ENCODE data around the gene TMEM120B. TPM values are rescaled to one million over a fixed set of nuclear protein-coding genes. Genes with fewer than 3 reads are reported as not detected.

TMEM120B gene
- total and polyA plus RNA-seq, 2 of the 13 experiments (the other 11 are each of a cell fraction or from before 2014, with no cell fraction given): 7.1 to 12.9 TPM

- TF ChIP-seq ZNF274 (CRISPR knock-in tag; IDR thresholded peaks at IDR 0.05) (no peak), ZNF570 (CRISPR knock-in tag; IDR thresholded peaks at IDR 0.05; ENCODE audit: borderline replicate concordance) (no peak), MEIS1 (CRISPR knock-in tag; IDR thresholded peaks at IDR 0.05; ENCODE audit: borderline replicate concordance) (no peak), ARNT2 (CRISPR knock-in tag; IDR thresholded peaks at IDR 0.05; ENCODE audit: low read depth) (no peak), ZNF350 (CRISPR knock-in tag; IDR thresholded peaks at IDR 0.05; ENCODE audit: borderline replicate concordance, low read depth) (peak; percentile 14; the same call in 1 of the 2 replicates), SMARCC2 (IDR thresholded peaks at IDR 0.05) (no peak), THYN1 (CRISPR knock-in tag; IDR thresholded peaks at IDR 0.05; ENCODE audit: borderline replicate concordance, low read depth) (no peak), RAD51 (IDR thresholded peaks at IDR 0.05; ENCODE audit: borderline replicate concordance) (no peak), MTF2 (CRISPR knock-in tag; IDR thresholded peaks at IDR 0.05; ENCODE audit: borderline replicate concordance) (no peak), MTERF4 (CRISPR knock-in tag; IDR thresholded peaks at IDR 0.05) (0 out of 2 replicates have a peak, but pooled peaks have one; percentile 6), LRRFIP1 (CRISPR knock-in tag; conservative IDR thresholded peaks at IDR 0.05) (no peak), MEIS2 (CRISPR knock-in tag; IDR thresholded peaks at IDR 0.05) (0 out of 2 replicates have a peak, but pooled peaks have one; percentile 19), ERF (CRISPR knock-in tag; IDR thresholded peaks at IDR 0.05) (peak; percentile 51; the same call in 1 of the 2 replicates), ZNF512B (CRISPR knock-in tag; IDR thresholded peaks at IDR 0.05; ENCODE audit: borderline replicate concordance) (no peak), MXD4 (CRISPR knock-in tag; IDR thresholded peaks at IDR 0.05) (no peak), ZNF430 (CRISPR knock-in tag; IDR thresholded peaks at IDR 0.05) (0 out of 2 replicates have a peak, but pooled peaks have one; percentile 35), PRDM4 (CRISPR knock-in tag; IDR thresholded peaks at IDR 0.05; ENCODE audit: borderline replicate concordance) (no peak), TRIM22 (IDR thresholded peaks at IDR 0.05) (no peak)
Observed at GRCh38 chr12:121811434-121812319, 99.1 kb downstream of the TMEM120B start (continued).
